HG03575 (cell line): ENCODE data around the gene ATP10B.
"Not testable (repeated sequence)": the region's sequence is repeated elsewhere in the genome, so short reads cannot be mapped to it uniquely, and the experiment has no call there.

ENCODE experiments used
- ATAC-seq: cut with Tn5 transposase; IDR thresholded peaks from one replicate; pipeline ENCODE4 v1.9.1; 2021; ENCODE audit not compliant: unreplicated experiment, insufficient number of reproducible peaks, low FRiP score; ENCODE audit errors: extremely low read depth

Gene ATP10B

GRCh38 chr5:160772854-160773253, 79.2 kb downstream of the ATP10B start:
- ATAC-seq, result no peak

GRCh38 chr5:160770718-160771117, 81.3 kb downstream of the ATP10B start:
- ATAC-seq, result no peak

GRCh38 chr5:160769301-160769700, 82.7 kb downstream of the ATP10B start:
- no peak for ATAC-seq

GRCh38 chr5:160767062-160767461, 84.9 kb downstream of the ATP10B start:
- no peak for ATAC-seq

- ATAC-seq, result no peak
Measured at GRCh38 chr5:160760008-160760407, 92.0 kb downstream of the ATP10B start.

GRCh38 chr5:160757194-160757593, 94.8 kb downstream of the ATP10B start:
- no peak for ATAC-seq

- no peak for ATAC-seq
Measured at GRCh38 chr5:160750938-160751657, 100.9 kb downstream of the ATP10B start.

GRCh38 chr5:160749682-160750081, 102.3 kb downstream of the ATP10B start:
- no peak for ATAC-seq

- ATAC-seq, result no peak
Measured at GRCh38 chr5:160749026-160749425, 103.0 kb downstream of the ATP10B start.

GRCh38 chr5:160747987-160748386, 104.0 kb downstream of the ATP10B start:
- ATAC-seq, result no peak

GRCh38 chr5:160747559-160747958, 104.5 kb downstream of the ATP10B start:
- ATAC-seq, result no peak

GRCh38 chr5:160744268-160745101, 107.5 kb downstream of the ATP10B start:
- no peak for ATAC-seq

- no peak for ATAC-seq
Measured at GRCh38 chr5:160743027-160743426, 109.0 kb downstream of the ATP10B start.

- ATAC-seq, result no peak
Measured at GRCh38 chr5:160742446-160742845, 109.6 kb downstream of the ATP10B start.

- no peak for ATAC-seq
Measured at GRCh38 chr5:160727296-160727997, 124.6 kb downstream of the ATP10B start.

- ATAC-seq, result no peak
Measured at GRCh38 chr5:160726721-160727120, 125.3 kb downstream of the ATP10B start.

GRCh38 chr5:160720822-160721221, 131.2 kb downstream of the ATP10B start:
- ATAC-seq, result no peak

GRCh38 chr5:160715508-160715907, 136.5 kb downstream of the ATP10B start:
- not testable (repeated sequence) for ATAC-seq

- ATAC-seq, result no peak
Measured at GRCh38 chr5:160703547-160704189, 148.3 kb downstream of the ATP10B start.
